COLO668 (cell line): ENCODE measurements around the gene WDR93.
A peak's percentile ranks its signal among the peaks of the same experiment; 100 is the strongest.

Source experiments
- DNase-seq: peaks from one replicate; lab custom pipeline; 2025; ENCODE audit not compliant: unreplicated experiment; lab: John Stamatoyannopoulos, UW

Gene WDR93

DNA sequence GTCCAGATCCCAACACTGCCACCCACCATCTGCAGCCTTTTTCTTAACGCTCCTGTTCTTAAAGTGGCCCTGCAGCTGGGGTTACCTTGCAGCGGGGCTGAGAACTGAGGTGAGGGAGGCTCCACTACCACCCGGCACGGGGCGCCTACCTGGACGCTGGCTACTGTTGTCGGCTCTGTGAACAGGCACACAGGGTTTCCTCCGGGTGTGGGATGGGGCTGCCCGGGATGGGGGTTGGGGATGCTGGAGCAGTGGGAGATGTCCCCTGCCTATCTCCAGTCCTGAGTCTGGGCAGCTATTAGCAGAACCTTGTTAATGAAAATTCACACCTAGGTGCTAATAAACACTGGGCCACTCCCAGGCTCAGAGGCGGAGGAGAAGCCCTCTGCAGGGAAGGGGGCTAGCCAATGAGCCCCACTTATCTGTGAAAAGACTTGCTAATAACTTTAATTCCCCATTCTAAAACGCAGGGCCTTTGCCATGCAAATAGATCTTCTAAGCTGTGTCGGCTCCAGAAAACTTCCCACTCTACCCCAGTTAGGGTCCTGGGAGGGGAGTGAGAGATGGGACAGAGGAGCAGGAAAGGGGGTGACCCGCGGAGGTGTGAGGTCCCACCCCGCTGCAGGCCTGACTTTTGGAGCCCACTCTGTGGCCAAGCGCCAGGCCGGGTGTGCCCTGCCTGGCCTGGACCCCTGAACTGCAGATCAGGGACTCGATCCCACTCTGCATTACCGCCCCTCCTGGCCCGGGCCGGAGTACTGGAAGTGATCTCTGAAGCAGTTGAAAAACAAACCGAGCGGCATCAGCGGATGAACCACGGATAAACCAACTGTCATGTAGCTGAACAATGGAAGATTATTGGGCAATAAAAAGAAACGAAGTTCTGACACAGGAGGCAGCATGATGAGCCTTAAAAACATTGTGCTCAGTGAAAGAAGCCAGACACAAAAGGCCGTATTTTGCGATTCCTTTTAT, 57.4 kb downstream of the WDR93 start:
- no peak for DNase-seq

DNA sequence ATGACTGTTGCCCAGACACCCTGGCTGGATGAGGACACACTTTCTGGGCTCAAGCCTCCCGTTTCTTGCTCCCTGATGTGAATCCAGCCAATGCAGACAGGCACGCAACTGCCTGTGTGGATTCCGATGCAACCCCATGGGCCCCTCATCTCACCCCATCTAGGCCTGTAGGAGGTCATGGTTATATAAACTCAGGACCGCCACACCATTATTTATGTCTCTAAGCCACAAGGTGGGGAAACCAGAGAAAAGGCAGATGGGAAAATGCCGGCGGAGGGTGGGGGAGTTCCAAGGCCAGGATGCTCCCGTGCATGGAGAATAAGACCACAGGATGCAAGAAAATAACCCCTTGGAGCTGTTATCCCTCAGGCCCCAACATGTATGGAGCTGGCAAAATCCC, 58.4 kb downstream of the WDR93 start:
- DNase-seq: no peak

DNA sequence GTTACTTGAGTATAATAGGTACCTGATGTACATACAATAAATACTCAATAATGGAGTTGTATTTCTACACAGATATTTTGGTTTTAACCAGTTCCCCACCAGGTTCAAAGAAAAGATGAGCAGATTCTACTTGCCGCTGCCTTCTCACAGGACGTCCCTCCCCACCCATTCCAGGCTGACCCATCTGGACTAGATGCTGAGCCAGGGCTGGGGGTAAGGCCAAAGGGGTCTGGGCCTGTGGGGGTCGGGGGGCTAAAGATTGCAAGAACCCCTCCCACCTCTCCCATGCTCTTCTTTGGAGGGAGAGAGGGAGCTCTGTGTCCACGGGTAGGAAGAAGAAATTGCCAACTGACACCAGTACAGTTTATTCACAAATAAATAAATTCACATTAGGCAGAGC, 58.9 kb downstream of the WDR93 start:
- no peak for DNase-seq

DNA sequence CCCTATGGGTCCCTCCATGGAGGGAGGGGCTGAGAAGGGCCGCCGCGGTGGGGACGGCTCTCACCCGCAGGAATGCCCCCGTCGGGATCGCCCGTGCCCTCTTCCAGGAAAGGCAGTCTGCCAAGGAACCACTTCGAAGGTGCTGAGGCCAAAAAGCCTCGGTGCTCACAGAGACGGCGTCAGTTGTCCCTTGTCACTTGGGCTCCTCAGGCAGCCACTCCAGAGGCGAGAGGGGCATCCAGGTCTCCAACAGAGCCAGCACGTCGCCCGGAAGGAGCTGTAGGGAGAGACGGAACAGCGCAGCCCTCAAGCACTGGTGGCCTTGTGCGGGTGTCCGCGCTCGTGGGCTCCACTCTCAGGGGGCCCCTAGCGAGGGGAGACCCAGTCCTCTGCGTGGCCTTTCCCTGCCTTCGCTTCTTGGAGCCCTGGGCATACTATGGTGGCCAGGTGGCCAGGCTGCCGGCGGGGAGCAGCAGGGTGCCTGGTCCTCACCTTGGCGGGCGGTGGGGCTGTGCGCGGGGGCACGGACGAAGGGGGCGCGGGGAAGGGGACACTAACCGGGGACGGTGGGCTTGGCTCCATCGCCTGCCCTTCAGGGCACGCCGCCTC, 59.4 kb downstream of the WDR93 start:
- DNase-seq: no peak

DNA sequence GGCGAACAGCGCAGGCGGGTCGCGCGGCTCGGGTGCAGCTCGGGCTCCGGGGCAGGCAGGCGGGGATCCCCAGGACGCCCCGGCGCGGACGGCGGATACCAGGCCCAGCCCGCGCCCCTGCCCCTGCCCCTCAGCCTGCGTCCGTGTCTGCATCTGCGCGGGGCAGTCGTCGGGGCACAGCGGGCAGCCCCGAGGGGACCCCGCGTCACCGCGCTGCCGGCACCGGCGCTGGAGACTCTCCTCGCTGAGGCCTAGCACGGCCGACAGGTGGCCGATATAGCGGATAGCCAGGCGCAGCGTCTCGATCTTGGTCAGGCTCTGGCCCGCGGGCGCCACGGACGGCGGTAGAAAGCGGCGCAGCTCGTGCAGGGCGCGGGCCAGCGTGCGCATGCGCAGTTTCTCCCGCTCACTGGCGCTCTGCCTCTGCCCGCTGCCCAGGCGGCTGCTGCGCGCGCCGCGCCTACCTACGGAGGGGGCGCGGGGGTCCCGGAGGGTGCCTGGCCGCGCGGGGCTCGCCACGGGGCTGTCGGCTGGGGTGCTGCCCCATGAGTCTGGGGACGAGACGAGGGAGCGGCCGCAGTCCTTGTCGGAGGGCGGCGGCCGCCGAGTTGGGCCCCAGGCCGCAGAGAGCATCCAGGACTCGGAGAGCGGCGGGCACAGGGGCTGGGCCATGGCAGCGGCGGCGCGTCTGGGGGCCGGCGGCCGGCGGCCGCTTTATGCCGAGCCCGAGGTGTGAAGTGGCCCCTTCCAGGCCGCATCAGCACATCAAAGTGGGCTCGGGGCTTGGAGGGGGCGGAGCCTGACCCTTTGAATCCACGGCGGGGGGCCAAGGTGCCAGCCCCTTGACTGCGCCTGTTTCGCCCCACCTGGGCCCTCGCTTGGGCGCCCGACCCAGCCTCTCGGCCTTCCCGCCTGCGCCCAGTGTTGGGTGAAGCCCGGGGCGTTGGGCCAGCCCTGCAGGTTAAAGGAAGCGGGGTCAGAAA, 60.2 kb downstream of the WDR93 start, which contains the start of gene MESP1:
MESP1 (minus strand) TSS at position 690 of the 983 bp plus-strand sequence; CDS start at position 672, 18 bp downstream.
- peak; percentile 94 for DNase-seq

- DNase-seq: no peak
Measured at GRCh38 chr15:89751748-89752147, 61.1 kb downstream of the WDR93 start.

- no peak for DNase-seq
Measured at GRCh38 chr15:89753855-89754254, 63.2 kb downstream of the WDR93 start.

DNA sequence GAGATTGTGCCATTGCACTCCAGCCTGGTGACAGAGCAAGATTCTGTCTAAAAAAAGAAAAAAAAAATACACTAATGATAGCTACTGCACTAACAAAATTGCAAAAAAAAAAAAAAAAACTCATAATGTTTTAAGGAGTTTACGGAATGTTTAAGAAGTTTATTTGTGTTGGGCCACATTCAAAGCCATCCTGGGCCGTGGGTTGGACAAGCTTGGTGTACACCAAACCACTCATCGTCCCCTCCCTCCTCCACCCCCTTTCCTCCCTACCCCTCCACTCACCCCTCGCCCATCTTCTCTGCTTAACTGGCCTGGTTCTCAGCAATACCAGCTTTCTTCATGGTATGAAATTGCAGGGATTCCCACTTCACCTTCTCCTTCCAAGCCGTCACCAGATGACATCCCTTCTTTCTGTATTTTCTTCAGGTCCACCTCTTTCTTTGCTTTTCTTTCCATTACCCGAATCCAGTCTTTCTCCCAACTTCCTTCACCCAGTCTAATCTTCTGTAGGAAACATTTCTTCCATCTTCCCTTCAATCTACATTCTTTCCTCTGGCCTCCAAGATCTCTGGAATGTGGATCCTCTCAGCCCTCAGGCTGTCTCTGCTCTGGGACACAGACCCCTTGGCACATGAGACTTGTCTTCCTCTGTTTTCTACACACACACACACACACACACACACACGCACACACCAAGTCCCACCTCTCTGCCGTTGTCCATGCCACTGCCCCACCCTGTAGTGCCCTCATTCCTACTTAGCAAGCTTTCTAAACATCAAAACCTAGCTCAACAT, 63.9 kb downstream of the WDR93 start:
- DNase-seq: no peak

- DNase-seq: no peak
Measured at GRCh38 chr15:89755701-89756100, 65.1 kb downstream of the WDR93 start.

DNA sequence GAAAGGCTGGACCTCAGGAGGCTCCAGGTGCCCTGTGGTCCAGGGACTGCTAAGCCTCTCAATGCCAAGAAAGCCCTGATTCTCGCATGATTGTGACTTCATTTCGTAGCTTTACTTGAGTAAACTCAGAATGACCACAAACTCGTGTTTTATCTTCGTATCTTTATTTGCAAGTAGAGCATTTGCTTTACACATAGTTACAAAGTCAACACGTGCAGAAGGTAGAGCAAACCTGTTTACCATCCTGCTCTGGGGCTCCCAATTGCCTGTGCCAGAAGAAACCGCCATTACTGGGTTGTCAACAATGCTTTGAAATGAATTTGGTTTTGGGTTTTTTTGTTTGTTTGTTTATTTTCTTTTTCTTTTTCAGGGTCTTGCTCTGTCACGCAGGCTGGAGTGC, 66.3 kb downstream of the WDR93 start:
- no peak for DNase-seq

- no peak for DNase-seq
Measured at GRCh38 chr15:89758283-89758682, 67.7 kb downstream of the WDR93 start.

DNA sequence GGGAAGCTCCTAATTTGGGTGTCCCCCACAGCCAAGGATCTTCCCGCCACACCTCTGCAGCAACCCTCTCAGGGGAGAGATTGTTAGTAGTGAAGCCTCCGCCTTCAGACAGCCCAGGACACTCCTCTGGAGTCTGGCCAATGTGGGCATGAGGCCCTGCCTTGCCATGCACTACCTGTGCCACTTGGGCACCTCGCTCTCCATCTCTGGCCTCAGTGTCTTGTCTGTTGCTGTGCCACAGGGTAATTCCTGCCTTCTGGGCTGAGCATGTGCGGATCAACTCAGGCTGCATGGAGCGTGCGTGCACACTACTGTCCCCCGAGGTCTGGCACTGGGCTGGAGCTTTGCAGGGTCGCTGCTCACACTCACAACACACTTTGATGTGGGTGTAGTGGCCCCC, 68.4 kb downstream of the WDR93 start:
- no peak for DNase-seq

GRCh38 chr15:89759835-89760234, 69.2 kb downstream of the WDR93 start:
- no peak for DNase-seq

DNA sequence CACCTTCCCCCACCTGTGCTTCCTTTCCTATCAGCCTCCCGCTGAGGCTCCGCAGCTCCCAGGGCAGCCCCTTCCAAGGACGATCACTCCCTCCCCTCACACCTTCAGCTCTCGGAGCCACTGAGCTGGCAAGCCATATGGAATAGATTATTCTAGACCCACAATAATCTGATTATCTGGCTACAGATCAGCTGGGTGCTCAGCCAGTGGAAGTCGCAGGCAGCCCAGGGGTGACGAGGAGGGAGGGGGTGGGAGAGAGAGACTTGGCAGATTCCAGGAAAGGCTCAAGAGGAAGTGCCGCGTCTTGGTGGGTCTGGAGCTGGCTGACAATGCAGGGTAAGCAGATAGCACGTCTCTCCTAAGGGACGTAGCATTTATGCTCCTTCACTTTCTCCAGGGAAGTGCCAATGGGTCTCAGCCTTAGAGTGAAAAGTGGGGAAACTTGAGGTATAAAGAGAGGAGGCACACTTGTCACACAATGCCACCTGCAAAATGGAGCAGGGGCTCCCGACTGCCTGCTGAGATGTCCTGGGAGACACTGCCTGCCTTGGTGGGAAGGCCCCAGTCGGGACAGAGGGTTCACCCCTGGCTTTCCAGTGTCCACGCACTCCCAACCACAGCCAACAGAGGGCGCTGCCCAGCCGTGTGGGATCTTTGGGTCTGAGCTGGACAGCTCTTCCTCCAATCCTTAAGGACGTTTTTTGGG, 69.8 kb downstream of the WDR93 start:
- peak; percentile 67 for DNase-seq

DNA sequence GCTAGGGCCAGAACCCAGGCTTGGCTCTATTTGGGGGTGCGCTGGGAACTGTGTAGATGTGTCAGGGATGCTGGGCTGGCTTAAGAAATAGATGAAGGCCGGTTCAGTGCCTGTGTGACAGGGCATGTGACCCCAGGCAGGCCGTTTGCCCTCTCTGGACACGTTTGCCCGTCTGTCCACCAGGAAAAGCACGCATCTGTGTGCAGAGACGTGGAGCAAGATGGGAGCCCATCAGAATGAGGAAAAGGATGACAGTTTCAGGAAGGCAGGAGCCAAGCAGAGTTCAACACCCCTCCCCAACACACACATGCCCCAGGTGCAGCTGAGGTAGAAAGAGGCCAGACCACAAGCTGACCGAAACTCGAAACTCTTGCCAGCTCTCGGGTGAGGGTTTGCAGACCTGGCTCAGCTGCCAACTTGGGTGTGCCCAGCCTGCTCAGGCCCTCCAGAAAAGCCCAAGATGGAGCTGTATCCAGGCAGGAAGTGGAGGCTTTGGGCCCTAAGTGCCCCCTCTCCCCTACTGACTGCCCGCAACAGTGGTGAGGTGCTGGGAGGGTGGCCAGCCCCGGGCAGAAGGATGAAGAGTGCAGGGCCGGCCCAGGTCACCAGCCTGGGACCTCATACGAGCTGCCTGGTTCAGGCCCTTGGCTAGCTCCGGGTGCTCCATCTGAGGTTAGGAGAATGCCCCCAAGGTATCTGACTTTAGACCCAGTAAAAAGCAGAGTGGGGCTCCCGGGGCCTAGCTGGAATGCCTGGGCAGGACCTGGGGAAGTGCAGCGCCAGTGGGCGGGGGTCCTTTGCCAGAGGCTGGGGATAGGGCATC, 70.6 kb downstream of the WDR93 start:
- no peak for DNase-seq

DNA sequence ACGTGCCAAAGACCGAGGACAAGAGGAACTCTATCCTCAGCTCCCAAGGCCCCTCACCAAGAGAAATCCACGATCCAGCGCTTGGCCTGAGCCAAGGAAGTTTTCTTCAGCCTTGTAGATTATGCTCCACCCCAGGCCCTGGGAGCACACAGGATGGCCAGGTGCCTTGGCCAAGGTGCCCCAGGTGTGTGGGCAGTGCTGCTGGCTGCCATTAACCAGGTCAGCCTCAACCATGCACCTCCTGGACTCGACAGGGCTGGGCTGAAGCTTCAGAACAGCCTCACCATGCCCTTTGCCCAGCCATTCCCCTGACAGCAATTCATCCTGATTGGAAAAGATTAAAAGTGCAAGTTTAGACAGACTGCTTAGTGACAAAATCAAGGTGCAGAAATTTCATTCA, 71.3 kb downstream of the WDR93 start:
- no peak for DNase-seq

- no peak for DNase-seq
Measured at GRCh38 chr15:89765694-89766093, 75.1 kb downstream of the WDR93 start.

DNA sequence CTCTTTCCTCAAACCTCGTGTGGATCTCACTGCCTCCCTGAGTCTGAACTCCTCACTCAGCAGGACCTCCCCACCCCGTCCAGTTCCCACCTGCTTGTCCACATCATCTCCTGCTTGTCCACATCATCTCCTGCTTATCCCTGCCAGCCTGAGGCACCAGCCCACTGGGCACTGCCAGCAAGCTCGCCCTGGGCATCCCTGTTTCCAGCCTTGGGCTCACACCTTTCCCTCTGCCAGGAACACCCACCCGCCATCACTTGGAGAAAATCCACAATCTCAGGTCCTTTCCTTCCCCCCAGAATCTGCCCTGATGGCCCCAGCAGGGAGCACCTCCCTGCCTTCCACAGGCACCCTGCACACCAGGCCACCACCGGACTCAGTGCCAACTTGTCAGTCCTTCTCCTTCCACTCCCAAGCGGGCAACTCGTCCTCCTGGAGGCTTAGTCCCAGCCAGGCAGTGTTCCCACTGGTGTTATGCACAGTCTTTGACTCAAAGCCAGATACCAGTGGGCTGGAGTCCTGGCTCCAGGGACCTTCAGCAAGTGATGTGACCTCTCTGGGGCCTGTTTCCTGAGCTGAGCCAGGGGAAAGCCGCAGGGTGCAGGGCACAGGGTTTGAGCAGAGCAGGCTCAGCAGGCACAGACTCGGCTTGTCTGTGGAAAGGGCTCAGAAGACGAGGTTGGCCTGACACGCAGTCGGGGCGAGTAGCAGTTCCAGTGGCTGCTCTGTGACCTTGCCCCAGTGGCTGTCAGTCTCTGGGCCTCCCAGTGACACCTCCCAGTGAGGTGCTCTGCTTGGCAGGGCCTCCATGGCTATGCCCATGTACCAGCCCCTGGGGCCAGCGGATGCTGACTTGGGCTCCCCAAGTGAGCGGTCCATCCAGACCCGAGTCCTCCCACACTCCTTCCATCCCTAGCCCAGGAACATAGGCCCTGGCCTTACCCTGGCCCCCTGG, 76.0 kb downstream of the WDR93 start:
- no peak for DNase-seq
